Raji (cell line): ENCODE results near the gene AKT3.

Source experiments
- POLR2A ChIP-seq: IDR thresholded peaks from 2 replicates; pipeline ENCODE4 v1.6.1; 2011; ENCODE audit warnings: low read depth, low read length, control low read depth; ENCODE audit not compliant: insufficient read depth

Gene AKT3

DNA sequence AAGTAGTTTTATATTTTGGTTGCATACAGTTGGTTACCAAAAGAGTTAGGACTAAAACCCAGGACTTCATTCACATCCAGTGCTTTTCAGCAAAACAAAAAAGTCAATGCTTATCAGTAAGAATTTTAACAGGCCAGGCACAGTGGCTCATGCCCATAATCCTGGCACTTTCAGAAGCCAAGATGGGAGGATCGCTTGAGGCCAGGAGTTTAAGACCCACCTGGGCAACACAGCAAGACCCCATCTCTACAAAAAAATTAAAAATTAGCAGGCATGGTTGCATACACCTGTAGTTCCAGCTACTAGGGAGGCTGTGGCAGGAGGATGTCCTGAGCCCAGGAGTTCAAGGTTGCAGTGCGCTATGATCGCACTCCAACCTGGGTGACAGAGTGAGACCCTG lies 47.3 kb downstream of the AKT3 start:
- TF ChIP-seq POLR2A = no peak

- TF ChIP-seq POLR2A = no peak
These were observed 48.7 kb downstream of the AKT3 start for GRCh38 chr1:243801378-243801777.

DNA sequence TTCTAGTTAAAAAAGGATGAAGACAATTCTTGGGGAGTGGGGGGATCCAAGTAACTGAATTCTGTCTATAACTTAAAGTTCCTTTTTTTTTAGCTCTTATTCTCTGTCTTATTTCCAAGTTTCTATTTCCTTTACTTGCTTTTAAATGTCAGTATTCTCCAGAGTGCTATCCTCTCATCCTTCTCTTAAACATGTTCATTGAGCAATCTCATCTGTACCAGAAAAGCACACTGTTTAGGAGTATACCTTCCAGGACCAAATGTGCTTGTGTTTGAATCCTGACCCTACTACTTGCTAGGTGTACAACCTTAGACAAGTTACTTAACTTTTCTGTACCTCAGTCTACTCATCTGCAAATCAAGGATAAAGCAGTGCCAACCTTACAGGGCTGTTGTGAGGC lies 50.1 kb downstream of the AKT3 start:
- TF ChIP-seq POLR2A = no peak

DNA sequence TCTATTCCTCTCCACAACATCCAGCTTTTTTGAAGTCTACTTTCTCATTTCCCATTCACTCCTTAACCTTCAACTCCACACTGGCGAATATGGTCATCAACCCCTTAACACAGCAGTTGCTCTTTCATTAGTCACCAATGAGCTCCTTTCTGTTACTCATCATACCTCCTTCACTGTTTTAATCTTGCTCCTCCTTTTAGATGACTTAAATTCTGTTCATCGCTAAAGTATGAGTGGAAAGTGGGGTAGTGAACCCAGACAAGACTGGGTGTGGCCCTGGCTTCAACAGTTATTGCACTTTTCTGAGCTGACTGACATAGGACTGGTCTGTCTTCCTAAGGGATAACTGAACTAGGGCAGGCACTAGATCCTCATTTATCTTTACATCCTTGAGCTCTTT lies 51.3 kb downstream of the AKT3 start:
- no peak for TF ChIP-seq POLR2A

DNA sequence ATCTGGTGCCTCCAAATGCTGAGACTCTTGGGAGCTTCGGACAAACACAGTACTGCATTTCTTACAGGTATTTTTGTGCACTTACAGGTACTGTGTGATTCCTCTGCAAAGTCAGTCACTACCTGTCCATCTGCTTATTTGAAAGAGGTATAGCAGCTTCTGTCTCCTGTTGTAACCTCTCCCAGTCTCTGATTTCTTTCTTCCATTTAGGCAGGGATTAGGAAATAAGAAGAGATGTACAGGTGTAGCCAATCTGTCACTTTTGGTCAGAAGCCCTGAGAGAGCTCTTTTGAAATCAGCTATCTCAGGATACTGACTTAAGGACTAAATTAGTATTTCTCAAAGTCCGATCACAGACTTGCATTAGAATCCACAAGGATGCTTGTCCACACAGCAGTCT lies 54.0 kb downstream of the AKT3 start:
- no peak for TF ChIP-seq POLR2A

GRCh38 chr1:243793298-243793697 lies 56.7 kb downstream of the AKT3 start:
- no peak for TF ChIP-seq POLR2A

- TF ChIP-seq POLR2A = no peak
These were observed 57.2 kb downstream of the AKT3 start for GRCh38 chr1:243792891-243793290.

- no peak for TF ChIP-seq POLR2A
These were observed 57.6 kb downstream of the AKT3 start for GRCh38 chr1:243792401-243792800.

- no peak for TF ChIP-seq POLR2A
These were observed 58.3 kb downstream of the AKT3 start for GRCh38 chr1:243791586-243792267.

GRCh38 chr1:243790404-243790803 lies 59.6 kb downstream of the AKT3 start:
- TF ChIP-seq POLR2A = no peak

DNA sequence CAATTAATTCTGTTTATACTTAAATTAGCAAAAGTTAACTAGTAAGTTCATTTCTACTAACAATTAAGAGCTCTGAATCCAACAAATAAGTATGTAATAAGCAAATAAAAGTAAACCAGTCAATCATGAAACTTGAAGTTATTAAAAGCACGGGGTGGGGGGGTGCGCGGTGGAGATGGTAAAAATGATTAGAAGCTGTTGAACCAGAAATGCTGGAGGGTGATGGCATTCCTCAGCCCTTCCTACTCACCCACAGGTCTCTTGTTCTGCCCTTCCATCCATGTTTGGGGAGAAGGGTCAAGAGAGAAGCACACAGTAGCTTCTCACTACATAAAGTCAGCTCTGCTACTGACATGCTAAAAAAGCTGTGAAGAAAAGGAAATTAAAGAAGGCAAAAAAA lies 63.5 kb downstream of the AKT3 start:
- no peak for TF ChIP-seq POLR2A

DNA sequence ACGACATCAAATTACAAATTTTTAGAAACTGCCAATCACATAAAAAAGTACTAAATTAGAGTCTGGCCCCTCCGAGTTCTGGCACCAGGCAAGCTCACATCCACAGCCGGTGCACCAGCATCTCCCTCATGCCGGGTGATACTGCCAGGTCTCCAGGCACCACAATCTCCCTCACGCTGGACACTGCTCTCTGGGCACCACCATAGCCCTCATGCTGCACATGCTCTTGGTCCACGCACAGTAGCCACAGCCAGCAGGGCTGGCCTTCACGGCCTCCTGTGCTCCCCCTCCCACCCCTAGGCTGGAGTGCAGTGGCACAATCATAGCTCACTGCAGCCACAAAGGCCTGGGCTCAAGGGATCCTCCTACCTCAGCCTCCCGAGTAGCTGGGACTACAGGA lies 65.5 kb downstream of the AKT3 start:
- no peak for TF ChIP-seq POLR2A

DNA sequence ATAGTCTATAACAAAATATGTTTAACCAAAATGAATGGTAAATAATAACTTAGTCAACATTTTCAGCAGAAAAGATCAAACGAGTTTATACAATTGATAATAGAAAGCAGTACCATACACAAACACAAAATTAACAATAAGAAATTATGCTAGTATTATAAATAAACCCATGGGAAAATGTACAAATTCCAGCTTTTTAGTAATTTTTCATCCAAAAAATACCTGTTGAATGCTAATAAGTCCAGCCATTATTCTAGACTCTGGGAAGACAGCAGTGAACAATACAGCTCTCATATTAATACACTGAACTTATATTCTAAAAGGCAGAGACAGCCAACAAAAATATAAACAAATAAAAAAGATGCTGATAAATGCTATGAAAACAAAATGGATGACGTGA lies 66.3 kb downstream of the AKT3 start:
- TF ChIP-seq POLR2A = no peak

- TF ChIP-seq POLR2A = no peak
These were observed 79.2 kb downstream of the AKT3 start for GRCh38 chr1:243770860-243771259.

- TF ChIP-seq POLR2A = no peak
These were observed 84.4 kb downstream of the AKT3 start for GRCh38 chr1:243765676-243766075.

DNA sequence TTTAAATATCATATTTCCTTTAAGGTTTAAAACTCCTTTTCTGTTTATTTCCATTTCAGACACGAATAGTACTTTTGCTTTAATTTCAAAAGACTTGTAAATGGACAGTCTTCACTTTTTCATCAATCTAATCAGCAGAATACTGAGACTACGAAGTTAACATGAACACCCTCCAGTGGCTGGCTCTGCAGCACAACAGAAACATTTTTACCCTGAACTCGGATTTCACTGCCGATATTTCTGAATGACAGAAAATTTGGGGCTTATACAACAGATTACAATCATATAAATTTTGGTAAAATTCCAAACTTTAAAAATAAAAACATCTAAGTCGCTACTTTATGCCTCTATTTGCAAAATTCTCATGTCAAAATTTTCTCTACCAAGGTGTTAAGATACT lies 86.2 kb downstream of the AKT3 start:
- TF ChIP-seq POLR2A = no peak

DNA sequence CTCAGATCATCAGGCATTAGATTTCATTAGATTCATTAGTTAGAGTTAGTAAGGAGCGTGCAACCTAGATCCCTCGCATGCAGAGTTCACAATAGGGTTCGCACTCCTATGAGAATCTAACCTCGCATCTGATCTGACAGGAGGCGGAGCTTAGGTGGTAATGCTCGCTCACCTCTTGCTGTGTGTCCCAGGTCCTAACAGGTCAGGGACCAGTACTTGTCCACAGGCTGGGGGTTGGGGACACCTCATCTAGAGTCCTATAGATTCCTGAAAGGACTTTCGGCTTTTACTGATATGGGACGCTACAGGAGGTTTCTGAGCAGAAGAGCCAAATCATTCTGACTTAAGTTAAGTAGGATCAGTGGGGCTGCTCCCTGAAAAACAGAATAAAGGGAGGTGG lies 91.4 kb downstream of the AKT3 start:
- no peak for TF ChIP-seq POLR2A
